SH-SY5Y (cell line): ENCODE measurements around the gene ATP5ME.

Source experiments
- GATA2 ChIP-seq: IDR thresholded peaks from 2 replicates; pipeline ENCODE4 v1.6.1; 2011; ENCODE audit warnings: mild to moderate bottlenecking, low read depth, low read length
- GATA3 ChIP-seq: IDR thresholded peaks from 2 replicates; pipeline ENCODE4 v1.6.1; 2011; ENCODE audit warnings: low read depth, mild to moderate bottlenecking, low read length, moderate library complexity

The ATP5ME gene

GRCh38 chr4:680928-681645 is 7.0 kb upstream of the ATP5ME start:
- TF ChIP-seq GATA3 = no peak
- TF ChIP-seq GATA2 = no peak

- TF ChIP-seq GATA3 = no peak
Measured at GRCh38 chr4:680551-680927, 6.5 kb upstream of the ATP5ME start.

GRCh38 chr4:680091-680490 is 6.0 kb upstream of the ATP5ME start:
- TF ChIP-seq GATA3 = no peak
- no peak for TF ChIP-seq GATA2

GRCh38 chr4:679629-680028 is 5.6 kb upstream of the ATP5ME start:
- TF ChIP-seq GATA3 (no peak), GATA2 (no peak)

GRCh38 chr4:679104-679481 is 5.0 kb upstream of the ATP5ME start:
- TF ChIP-seq GATA2 (no peak), GATA3 (no peak)

- no peak for TF ChIP-seq GATA2
- TF ChIP-seq GATA3 = no peak
Measured at GRCh38 chr4:678331-679103, 4.4 kb upstream of the ATP5ME start.

GRCh38 chr4:677431-678293 is 3.6 kb upstream of the ATP5ME start:
- TF ChIP-seq GATA2 (no peak), GATA3 (no peak)

GRCh38 chr4:676871-677235 is 2.8 kb upstream of the ATP5ME start:
- TF ChIP-seq GATA3 (no peak), GATA2 (no peak)

GRCh38 chr4:675980-676870 is 2.1 kb upstream of the ATP5ME start:
- TF ChIP-seq GATA2 (no peak), GATA3 (no peak)

GRCh38 chr4:675036-675882 is 1.2 kb upstream of the ATP5ME start:
- TF ChIP-seq GATA3 (no peak), GATA2 (no peak)

GRCh38 chr4:673349-674091 is 556 bp downstream of the ATP5ME start:
- TF ChIP-seq GATA3 = no peak
- no peak for TF ChIP-seq GATA2

- TF ChIP-seq GATA3 (no peak), GATA2 (no peak)
Measured at GRCh38 chr4:671769-672168, 2.3 kb downstream of the ATP5ME start.
